DLD1 (cell line): ENCODE results near the gene FALEC.
"Not testable (repeated sequence)": the region's sequence is repeated elsewhere in the genome, so short reads cannot be mapped to it uniquely, and the experiment has no call there.

Experiments used
- in situ Hi-C: cut with HindIII; loops from 2 replicates; pipeline ENCODE4 v1.10.0; 2017; ENCODE audit warnings: low sequenced_read_pairs

The FALEC gene

DNA sequence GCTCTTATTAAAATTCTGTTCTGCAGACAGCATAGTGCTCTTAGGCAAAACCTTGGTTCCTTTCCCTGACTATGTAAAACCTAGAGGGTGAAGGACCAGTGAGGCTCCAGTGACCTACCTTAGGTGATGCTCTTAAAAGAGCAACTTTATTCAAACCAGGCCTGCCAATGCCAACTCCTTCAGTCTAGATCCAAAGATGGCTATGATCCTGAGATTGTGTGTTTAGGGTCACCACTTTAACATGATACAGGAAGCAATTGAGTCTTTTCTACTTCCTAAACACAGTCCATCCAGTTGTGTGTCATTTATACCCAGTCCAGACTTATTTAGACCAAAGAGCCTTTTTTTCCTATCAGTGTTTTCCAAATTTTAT, 53.0 kb downstream of the FALEC start:
- in situ Hi-C loops, result no loop called here

DNA sequence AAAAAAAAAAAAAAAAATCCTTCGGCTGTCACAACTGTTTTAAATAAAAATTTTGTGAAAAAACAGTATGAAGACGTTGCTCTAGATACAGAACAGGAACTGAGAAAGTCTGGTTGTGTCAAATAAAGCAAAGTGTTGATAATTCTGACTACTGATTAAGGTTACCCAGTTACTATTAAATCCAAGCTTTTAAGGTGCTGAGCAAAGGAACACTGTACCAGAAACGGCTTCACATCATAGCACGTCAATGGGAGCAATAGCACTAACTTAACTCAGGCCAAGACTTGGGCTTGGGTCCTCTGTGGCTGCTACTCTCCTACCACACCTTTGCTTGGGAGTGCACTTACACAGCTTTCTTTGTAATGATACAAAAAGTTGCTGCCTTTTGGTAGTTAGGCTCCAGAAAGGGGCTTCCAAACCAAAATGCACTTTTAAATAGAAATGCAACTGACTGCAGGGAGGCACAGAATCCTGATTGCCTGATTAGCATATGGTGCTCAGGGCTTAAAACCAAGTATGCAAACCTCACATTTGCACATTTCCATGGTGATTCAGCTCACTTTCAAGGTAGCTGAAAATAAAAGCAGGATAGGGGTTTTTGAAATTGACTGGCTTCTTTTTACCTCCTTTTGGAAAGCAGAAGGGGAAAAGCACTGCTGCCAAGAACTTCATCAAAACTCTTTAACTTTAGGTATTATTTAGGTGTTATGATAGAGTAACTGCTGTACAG, 57.5 kb downstream of the FALEC start:
- in situ Hi-C loops, result loop anchor here (10.0 kb wide), 2 partner anchors 72 to 78 kb away; no protein-coding TSS in a partner anchor

DNA sequence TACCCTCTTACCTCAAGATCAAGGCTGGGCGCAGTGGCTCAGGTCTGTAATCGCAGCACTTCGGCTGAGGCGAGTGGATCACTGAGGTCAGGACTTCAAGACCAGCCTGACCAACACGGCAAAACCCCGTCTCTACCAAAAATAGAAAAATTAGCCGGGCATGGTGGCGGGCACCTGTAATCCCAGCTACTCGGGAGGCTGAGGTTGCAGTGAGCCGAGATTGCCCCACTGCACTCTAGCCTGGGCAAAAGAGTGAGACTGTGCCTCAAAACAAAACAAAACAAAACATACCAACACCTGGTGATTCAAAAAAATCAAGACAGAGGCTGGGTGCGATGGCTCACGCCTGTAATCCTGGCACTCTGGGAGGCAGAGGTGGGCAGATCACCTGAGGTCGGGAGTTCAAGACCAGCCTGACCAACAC, 58.1 kb downstream of the FALEC start:
- in situ Hi-C loops, result loop anchor here (10.0 kb wide), 2 partner anchors 71 to 79 kb away; no protein-coding TSS in a partner anchor

DNA sequence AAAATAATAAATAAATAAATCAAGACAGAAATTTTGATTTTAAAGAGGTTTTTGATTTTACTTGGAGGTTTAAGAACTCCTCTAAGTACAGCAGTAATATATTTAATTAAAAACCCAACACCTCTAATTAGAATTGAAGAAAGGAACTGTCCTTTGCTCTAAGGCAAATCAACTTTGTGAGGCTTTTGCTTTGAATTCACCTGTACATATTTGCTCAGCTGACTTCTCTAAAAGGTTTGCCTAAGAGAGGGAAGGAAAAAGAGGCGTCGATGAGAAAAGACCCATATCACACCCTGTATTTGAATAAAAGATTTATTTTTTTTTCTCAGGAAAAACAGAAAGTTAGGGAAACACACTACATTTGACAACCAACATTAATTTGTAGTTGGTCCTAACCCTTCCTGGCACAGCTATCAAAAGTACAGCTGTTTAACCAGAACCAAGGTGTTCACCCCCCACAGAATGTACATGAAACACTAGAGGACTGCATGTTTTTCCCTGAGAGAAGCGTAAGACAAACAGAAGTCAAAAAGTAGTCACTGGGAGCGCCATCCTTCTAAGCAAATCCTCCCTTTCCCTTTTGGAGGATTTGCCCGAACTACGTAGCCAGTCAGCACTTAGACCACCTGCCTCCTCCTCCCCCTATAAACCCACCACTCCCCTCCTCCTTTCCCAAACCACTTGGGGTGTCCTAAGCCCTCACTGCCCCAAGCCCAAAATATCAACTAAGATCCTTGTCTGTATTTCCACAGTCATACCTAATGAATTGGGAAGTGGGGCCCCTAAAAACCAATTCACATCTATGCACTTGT, 58.9 kb downstream of the FALEC start:
- in situ Hi-C loops, result loop anchor here (10.0 kb wide), 2 partner anchors 70 to 80 kb away; no protein-coding TSS in a partner anchor

DNA sequence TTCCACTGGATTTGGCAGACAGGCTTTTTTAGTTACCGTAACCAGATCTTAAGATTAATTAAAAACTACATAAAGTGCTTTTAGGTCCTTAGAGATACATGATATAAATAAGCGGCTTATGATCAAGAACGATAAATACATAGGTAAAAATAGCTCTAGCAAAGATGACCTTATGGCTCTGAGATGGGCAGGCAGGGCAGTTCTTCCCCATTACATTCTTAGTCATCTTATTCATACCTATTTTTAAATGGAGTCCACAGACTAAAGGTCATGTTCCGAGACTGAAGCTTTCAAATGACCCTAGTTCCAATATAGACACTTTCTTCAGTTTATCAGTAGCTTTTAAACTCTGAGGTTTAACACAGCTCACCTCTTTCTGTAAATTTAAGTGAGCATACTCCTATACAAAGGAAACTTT, 59.5 kb downstream of the FALEC start:
- in situ Hi-C loops, result loop anchor here (10.0 kb wide), 2 partner anchors 70 to 80 kb away; no protein-coding TSS in a partner anchor

DNA sequence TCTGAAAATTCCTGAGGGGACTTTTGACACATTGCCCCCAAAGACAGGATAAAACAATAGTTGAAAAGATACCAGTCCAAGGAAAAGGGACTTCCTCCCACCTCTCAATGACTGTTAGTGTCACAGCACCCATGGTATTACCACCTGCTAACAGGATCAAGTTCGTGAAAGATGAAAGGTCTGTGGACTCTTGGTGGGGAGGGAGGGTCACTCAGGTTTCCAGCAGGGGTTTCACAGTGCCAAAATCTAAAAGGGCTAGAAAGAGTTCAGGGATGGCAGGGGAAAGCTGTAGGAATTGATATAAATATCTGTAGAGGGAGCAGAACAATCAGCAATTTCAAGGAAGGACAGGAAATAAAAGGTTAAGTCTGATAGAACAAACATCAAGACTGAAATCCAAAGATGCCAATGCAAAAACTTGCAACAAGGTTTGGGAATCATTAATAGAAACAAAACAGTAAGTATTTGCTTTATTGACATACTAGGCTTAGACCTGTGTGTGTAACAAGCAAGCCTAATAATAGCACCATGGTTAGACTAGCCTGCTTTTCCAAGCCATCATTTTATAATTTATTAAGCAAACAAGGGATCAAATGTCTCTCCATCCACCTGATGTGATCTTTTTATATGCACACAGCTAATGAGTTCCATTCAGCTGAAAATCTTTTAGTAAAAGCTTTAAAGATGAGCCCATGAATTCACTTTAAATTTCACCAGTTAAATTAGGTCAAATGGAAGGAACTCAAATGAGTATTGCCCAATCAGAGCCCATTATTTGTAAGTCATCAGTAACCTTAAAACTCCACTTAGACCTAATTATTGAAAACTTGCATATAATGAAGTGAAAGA, 60.2 kb downstream of the FALEC start:
- in situ Hi-C loops, result loop anchor here (10.0 kb wide), 2 partner anchors 69 to 81 kb away; no protein-coding TSS in a partner anchor

DNA sequence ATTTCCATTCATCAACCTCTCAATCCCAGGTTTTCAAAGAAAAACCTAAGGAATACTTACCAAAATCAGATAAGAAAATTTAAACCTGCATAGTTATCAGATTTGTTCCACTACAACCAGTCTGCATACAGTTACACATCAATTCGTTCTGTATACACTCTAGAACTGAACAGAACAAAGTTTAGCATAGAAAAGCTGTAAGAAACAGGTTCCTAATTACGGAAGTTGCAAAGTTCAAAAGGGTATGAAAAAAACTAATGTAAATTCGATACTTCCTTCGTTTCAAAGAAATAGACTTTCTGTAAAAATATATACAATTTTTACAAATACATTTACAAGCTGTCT, 60.8 kb downstream of the FALEC start:
- in situ Hi-C loops, result loop anchor here (10.0 kb wide), 2 partner anchors 68 to 82 kb away; no protein-coding TSS in a partner anchor

DNA sequence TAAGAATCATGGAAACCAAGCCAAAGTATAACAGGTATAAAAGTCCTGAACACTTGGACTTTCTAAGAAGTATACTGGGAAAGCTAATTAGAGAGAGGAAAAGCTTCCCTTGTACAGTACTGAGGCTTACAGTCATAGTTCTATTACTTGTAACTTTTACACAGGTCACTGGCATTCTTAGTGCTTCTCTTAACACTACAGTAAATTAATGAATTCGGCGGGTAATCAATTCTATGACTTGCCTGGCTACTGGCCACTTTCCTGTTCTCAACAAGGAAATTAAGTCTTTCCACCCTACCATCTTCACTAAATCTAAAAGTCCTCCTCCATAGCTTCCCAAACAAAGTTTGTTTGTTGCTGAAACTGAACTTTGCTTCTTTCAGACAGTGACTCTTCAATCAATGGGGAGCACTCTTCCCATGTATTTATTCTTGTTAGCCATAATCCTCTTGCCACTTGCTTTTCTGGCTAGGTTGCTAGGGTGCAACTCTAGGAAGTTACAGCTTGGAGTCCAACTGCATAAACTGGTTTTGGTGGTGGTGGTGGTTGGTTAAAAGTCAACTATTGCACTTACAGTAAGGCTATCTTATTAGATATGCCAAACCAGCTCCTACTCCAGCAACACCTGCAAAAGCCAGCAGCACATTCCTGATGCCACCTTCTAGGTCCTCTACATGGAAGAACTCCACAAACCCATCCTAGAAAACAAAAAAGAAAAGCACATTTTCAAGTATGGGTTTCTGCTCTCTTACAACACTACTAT, 61.4 kb downstream of the FALEC start:
- in situ Hi-C loops, result loop anchor here (10.0 kb wide), 2 partner anchors 68 to 82 kb away; no protein-coding TSS in a partner anchor

DNA sequence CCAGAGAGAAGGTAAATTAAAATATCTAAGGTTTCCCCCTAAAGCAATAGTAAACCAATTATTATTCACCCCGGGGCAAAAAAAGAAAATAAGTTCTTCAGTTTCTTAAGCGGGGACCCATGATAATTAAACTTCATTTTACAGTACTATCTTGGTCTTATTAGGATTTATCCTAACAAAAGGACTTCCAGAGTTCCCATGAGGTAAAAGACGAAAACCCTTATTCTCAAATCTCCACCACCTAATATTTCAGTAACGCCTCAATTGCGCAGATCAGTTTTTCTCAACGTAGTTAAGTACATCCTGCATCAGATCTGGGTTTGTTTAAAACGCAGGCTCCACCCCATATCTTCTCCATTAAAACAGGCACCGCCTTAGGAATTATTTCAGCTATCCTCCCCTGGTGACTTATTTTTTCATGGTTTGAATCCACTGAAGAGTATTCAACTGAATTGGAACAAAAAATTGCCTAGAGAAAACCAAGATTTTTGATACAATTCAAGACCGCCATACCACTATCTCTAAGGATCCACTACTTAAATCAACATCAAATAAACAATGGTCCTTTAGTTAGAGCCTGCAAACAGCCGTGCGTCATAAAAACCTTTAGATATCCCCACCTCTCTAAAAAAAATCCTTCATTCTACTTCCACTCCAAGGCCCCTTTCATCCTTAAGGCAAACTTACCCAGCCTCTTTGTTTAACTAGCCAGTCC, 62.2 kb downstream of the FALEC start:
- in situ Hi-C loops, result loop anchor here (10.0 kb wide), 2 partner anchors 67 to 83 kb away; no protein-coding TSS in a partner anchor

DNA sequence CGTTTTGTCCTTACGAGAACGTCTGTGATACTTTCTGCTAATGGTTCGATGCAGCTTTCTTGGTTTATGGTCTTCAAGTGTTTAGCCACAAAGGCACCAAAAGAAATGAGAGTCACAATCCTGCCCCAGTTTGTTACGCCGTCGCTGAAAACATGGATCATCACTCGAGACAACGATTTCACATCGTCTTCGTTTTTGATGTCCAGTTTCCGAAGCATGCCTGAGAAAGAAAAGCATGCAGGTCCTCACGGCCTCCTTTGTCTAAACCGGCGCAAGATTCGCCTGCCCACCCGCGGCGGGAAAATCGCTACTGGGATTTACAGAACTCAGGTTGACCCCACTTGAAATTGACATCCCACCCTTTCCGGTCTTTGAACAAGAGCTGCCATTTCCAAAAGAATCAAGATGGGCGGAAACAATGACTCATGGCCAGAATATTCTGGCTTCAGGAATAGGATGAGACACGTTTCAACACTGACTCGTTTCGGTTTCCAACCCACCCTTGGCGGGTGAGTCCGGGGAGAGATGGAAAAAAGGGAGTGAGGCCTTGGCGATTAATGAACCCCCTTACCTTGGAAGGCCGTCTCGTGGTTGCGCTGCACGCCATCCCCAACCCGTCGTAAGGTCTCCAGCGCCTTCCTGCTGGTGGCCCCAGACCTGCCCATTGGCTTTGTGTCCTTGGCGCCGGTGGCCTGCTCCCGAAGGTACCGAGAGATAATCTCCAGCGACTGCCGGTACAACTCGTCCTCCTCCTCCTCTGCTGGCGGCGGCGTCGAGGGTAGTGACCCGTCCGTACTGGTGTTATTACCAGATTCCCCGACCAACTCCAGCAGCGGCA, 62.9 kb downstream of the FALEC start:
- in situ Hi-C loops, result loop anchor here (10.0 kb wide), 2 partner anchors 66 to 84 kb away; no protein-coding TSS in a partner anchor

DNA sequence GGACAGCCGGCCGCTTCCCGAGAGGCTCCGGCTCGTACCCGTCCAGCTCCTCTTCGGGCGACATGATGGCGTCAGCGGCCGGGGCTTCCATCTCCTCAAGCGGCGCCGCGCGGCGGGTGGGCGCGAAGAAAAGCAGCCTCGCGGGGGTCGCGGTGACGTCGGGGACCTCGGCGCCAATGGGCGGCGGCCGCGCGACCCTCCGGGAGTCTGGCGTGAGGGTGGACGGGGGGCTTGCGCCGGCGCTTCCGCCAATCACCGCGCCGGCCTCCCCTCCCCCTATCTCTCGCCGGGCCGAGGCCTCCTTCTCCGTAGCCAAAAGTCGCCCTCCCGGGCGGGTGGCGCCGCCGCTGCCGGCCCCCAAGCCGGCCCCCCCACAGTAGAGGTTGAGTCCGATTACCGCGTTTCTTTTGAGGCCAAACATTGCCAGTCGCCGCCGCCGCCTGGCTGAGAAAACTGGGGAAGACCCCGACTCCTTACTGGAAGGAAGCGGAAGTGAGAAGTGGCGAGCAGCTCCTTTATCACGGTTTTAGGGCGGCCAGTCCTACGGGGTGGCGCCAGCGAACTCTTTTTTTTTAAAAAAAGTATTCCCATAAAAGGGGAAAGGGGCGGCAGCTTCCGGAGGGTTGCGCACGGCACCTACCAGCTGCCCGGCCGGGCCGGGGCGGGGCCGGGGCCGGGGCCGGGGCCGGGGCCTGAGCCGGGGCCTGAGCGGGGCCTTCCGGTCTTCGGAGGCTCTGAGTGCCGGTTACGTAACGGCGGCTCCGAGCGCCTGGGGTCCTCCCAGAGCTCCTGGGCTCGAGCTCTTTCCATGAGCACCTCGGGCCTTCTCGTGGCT, 63.8 kb downstream of the FALEC start, which contains the start of gene MCL1:
MCL1 (minus strand) TSS at position 501 of the 835 bp plus-strand sequence; CDS start at position 421, 80 bp downstream.
- in situ Hi-C loops, result loop anchor here (10.0 kb wide), 2 partner anchors 65 to 85 kb away; no protein-coding TSS in a partner anchor

DNA sequence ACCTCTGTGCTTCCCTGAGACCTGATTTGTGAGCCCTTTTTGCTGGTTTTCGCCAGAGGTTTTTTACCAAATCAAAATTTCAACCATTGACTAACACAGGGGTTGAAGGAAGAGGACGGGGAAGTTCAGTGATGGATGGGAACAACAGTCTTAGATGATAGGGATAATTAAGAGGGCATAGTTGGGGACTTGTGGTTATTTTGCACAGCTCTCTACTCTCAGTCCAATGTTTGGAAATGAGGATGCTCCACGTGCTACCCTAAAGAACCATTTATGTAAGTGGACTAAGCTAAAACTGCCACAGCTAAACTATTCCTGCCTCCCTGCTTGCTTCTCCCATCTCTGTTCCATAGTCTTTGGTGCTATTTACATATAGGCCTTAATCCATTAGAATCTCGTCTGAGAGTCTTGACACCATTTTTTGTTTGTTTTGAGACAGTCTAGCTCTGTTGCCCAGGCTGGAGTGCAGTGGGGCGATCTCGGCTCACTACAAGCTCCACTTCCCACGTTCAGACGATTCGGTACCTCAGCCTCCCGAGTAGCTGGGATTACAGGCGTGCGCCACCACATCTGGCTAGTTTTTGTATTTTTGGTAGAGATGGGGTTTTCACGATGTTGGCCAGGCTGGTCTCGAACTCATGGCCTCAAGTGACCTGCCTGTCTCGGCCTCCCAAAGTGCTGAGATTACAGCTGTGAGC, 64.5 kb downstream of the FALEC start:
- in situ Hi-C loops, result loop anchor here (10.0 kb wide), 2 partner anchors 65 to 85 kb away; no protein-coding TSS in a partner anchor

DNA sequence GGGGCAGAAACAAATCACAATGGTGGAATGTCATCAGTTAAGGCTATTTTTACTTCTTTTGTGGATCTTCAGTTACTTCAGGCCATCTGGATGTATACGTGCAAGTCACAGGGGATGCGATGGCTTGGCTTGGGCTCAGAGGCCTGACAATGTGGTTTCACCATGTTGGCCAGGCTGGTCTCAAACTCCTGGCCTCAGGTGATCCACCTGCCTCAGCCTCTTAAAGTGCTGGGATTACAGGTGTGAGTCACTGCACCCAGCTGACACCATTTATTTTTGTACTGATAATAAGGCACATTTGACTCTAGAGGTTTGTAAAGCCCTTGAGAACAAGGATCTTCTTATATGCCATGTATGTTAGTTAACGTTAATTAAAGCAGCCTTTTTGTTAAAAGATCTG, 65.4 kb downstream of the FALEC start:
- in situ Hi-C loops, result not testable (repeated sequence)

DNA sequence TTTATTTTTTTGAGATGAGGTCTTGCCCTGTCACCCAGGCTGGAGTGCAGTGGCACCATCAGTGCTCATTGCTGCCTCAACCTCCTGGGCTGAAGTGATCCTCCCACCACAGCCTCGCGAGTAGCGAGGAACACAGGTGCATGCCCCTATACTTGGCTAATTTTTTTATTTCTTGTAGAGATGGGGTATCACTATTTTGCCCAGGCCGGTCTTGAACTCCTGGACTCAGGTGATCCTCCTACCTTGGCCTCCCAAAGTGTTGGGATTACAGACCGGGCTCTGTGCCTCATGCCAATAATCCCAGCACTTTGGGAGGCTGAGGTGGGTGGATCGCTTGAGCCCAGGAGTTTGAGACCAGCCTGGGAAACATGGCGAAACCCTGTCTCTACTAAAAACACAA, 65.9 kb downstream of the FALEC start:
- in situ Hi-C loops, result not testable (repeated sequence)

DNA sequence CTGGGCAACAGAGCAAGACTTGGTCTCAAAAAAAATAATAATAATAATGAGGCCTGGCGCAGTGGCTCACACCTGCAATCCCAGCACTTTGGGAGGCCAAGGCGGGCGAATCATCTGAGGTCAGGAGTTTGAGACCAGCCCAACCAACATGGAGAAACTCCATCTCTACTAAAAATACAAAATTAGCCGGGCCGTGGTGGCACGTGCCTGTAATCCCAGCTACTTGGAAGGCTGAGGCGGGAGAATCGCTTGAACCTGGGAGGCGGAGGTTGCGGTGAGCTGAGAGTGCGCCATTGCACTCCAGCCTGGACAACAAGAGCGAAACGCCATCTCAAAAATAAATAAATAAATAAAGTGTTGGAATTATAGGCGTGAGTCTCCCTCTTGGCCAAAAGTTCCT, 66.4 kb downstream of the FALEC start:
- in situ Hi-C loops, result not testable (repeated sequence)

DNA sequence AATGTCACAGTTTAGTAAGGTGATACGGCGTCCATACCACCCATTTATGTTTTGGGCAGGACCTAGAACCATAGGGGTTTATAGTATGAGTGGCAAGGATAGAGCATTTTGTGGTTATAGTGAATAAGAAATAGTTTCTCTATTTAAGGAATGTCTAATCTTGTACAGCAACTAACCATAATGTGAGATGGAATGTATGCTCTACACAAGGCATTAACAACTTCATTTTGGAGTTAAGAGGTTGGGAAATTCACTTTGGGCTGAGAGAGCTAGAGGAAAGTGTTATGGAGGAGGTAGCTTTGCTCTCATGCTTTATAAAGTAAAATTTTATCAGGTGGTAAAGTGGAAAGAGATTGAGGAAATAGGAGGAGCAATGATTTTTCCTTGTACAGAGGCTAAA, 66.8 kb downstream of the FALEC start:
- in situ Hi-C loops, result no loop called here
